DMS 273 treated with DMSO at 0.1 percent for 48 hours (cell line): Measurements from ENCODE around the gene EMC1.
"Not testable (repeated sequence)": the region's sequence is repeated elsewhere in the genome, so short reads cannot be mapped to it uniquely, and the experiment has no call there.

ENCODE experiments used
- DNase-seq: peaks from one replicate; lab custom pipeline; 2025; lab: John Stamatoyannopoulos, UW

Gene EMC1

DNA sequence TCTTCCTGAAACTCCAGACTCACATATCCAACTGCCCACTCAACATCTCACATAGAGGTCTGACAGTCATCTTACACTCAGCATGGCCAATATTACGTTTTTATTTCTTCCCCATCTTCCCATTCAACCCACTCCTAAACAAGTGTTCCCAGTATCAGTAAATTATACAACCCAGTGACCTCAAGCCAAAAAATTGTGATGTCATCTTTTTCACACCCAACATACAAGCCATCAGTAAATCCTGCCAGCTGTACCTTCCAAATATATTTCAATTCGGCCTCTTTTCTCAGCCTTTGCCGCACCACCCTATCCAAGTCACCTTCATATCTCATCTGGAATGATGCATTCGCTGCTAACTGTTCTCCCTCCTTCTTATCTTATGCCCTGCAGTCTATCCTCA is 60.9 kb downstream of the EMC1 start:
- no peak for DNase-seq

GRCh38 chr1:19189270-19189669 is 62.1 kb downstream of the EMC1 start:
- no peak for DNase-seq

DNA sequence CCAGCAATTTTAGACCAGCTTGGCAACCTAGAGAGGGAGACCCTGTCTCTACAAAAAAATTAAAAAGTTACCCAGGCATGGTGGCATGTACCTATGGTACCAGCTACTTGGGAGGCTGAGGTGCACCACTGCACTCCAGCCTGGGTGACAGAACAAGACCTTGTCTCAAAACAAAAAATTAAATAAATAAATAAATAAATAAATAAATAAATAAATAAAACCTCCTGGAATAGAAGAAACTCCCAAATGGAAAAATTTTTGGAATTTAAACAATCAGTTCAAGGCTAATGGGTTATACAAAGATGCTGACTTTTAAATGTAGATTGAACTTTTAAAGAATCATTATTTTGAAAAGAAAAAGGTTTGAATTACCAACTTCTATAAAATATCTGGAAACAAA is 63.5 kb downstream of the EMC1 start:
- no peak for DNase-seq

DNA sequence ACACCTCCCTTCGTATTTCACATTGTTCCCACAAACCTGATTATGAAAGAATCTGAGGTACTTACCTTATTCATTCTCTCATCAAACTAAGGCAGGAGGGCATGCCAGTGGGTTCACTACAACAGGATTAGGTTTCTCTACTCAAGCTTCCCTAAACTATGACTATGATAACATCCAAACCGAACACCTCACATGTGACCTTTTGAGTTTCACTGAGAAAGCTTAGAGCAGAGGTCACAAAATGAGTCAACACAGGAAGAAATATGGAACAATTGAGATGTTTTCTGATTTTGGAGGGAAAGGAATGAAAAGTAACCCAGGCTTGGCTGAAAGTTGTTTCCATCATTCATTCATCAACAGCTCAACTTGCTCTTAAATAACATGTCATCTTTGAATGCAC is 65.3 kb downstream of the EMC1 start:
- DNase-seq = no peak

DNA sequence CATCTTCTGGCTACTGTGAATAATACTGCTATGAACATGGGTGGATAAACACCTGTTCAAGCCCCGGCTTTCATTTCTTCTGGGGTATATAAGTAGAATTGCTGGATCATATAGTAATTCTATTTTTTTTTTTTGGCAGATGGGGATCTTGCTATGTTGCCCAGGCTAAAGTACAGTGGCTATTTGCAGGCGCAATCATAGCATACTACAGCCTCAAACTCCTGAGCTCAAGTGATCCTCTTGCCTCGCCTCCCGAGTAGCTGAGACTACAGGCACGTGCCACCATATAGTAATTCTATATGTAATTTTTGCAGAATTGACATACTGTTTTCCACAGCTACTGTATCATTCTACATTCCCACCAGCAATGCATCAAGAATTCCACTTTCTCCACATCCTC is 69.1 kb downstream of the EMC1 start:
- no peak for DNase-seq

GRCh38 chr1:19180265-19180657 is 71.1 kb downstream of the EMC1 start:
- not testable (repeated sequence) for DNase-seq

- DNase-seq = no peak
These were observed 71.6 kb downstream of the EMC1 start for GRCh38 chr1:19179597-19180264.

- no peak for DNase-seq
These were observed 72.5 kb downstream of the EMC1 start for GRCh38 chr1:19178734-19179398.

DNA sequence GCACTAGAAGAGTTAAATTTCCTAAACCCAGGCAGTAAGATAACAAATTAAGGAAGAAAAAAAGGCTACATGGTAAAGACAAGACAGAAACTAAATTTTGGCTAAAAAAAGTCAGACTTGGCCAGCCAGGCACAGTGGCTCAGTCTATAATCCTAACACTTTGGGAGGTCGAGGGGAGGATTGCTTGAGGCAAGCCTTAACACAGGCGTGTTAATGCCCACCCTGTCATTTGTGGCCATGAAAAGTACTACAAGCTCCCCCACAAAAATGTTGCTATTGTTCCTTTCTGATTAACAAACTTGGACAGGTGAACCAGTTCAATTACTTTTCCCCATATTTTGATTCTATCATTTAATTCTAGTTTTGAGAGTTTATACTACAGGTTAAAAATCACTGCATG is 73.5 kb downstream of the EMC1 start:
- DNase-seq = no peak

GRCh38 chr1:19169642-19170041 is 81.7 kb downstream of the EMC1 start:
- peak; percentile 67 for DNase-seq

DNA sequence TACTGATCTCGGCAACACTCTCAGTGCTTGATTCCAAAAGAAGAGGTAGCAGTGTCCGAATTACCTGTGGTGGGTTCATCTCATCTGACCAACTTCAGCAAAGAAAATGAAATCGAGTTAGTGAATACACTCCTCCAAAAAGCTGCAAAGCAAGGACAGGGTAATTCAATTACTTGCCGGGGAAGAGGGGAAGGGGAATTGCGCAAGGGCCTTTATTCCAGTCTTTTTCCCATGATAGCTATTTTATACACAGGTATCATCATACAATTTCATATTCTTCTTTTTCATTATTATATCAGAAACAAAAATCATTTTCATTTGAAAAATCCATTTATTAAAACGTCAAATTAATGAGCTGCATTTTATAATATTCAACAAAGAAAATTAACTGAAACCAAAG is 84.2 kb downstream of the EMC1 start:
- DNase-seq = no peak

- DNase-seq = no peak
These were observed 85.3 kb downstream of the EMC1 start for GRCh38 chr1:19166066-19166465.
